CD4-positive, alpha-beta T cell treated with Interleukin-6 at 100 ng/mL for 8 hours (primary cell): ENCODE results near the gene ZNF12.
"Not testable (repeated sequence)": the region's sequence is repeated elsewhere in the genome, so short reads cannot be mapped to it uniquely, and the experiment has no call there.

ENCODE experiments used
- DNase-seq: peaks from one replicate; pipeline ENCODE4 v3.0.0-alpha.2; 2020; ENCODE audit warnings: mixed read lengths, low spot score

The ZNF12 gene

DNA sequence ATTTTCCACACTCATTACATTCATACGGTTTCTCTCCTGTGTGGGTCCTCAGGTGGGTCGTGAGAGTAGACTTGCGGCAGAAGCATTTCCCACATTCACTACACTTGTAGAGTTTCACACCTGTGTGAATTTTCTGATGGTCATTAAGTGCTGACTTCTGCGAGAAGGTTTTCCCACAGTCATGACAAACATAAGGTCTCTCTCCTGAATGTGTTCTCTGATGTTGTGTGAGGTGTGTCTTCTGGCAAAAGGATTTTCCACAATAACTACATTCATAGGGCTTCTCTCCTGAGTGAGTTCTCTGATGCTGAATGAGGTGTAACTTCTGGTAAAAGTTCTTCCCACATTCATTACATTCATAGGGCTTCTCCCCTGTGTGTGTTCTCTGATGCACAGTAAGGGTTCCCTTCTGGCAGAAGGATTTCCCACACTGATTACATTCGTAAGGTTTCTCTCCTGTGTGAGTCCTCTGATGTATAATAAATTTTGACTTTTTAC is 15.1 kb downstream of the ZNF12 start:
- DNase-seq, result no peak

DNA sequence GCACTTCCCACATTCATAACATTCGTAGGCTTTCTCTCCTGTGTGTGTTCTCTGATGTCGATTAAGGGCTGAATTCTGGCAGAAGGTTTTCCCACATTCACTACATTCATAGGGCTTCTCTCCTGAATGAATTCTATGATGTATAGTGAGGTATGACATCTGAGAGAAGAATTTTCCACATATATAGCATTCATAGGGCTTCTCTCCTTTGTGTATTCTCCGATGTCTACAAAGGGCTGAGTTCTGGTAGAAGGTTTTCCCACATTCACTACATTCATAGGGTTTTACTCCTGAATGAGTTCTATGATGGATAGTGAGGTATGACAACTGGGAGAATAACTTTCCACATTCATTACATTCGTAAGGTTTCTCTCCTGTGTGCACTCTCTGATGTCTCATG is 15.6 kb downstream of the ZNF12 start:
- DNase-seq, result no peak

DNA sequence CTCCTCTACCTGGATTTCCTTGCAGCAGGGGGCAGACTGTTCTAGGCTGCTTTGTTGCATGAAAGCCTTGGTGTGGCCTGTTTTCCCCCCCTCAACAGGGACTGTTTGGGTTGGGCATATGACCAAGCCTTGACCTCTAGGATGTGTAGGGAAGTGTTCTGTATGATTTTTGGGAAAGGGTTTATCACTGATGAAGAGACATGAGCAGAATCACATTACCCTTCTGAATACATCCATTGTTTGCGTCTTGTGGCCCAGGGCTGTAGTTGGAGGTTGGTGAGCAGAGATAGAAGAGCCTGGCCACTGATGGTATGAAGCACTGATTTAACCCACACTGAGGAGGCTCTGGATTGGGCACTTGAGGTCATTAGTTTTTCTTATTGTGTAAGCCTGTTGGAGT is 26.6 kb downstream of the ZNF12 start:
- no peak for DNase-seq

DNA sequence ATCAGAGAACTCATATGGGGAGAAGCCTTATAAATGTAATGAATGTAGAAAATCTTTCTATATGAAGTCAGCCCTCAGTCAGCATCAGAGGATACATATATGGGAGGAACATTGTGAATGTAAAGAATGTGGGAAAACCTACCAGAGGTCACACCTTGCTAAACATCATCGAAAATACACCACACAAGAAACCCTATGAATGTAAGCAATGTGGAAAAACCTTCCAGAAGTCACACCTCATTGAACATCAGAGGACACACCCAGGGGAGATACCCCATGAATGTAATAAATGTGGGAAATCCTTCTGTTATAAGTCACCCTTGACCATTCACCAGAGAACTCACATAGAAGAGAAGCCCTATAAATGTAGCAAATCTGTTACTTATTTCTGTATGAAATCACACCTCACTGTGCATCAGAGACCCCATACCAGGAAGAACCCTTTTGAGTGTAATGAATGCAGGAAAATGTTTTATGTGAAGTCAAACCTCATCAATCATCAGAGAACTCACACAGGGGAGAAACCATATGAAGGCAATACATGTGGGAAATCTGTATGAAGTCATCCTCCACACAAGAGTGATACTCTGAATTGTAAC is 30.8 kb downstream of the ZNF12 start:
- no peak for DNase-seq

DNA sequence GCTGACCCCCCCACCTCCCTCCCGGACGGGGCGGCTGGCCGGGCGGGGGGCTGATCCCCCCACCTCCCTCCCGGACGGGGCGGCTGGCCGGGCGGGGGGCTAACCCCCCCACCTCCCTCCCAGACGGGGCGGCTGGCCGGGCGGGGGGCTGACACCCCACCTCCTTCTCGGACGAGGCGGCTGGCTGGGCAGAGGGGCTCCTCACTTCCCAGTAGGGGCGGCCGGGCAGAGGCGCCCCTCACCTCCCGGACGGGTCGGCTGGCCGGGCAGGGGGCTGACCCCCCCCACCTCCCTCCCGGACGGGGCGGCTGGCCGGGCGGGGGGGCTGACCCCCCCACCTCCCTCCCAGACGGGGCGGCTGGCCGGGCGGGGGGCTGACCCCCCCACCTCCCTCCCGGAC is 35.9 kb downstream of the ZNF12 start:
- not testable (repeated sequence) for DNase-seq

DNA sequence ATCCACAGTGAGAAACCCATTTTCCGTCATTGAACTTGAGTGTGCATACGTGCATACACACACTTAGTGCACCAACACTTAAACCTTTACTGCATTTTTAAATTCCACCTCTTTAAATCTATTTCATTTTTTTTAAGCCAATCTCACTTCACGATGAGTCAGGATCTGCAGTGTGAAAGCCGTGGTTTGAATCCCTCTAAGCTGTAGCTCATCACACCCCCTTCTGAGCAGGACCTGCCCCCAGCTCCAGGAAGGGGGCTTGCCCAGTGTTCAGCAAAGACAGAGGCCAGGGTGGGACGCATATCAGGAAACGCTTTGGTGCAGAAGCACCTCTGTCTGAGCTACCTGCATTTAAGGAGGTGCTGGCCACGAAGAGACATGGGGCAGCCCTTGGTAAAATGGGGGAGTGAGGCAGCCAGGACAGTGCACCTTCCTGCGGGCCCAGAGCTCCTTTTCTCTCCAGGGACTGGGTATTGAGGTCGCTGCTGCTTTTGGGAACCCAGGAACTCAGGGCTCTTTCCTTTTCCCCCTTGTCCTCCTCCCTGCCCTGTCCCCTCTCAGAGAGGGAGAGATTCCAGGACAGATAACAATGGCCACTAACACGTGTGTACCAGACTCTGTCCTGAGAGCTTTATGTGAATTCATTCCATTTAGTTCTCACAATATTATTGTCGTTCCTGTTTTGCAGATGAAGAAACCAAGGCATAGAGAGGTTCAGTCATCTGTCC is 48.0 kb downstream of the ZNF12 start:
- DNase-seq, result no peak

DNA sequence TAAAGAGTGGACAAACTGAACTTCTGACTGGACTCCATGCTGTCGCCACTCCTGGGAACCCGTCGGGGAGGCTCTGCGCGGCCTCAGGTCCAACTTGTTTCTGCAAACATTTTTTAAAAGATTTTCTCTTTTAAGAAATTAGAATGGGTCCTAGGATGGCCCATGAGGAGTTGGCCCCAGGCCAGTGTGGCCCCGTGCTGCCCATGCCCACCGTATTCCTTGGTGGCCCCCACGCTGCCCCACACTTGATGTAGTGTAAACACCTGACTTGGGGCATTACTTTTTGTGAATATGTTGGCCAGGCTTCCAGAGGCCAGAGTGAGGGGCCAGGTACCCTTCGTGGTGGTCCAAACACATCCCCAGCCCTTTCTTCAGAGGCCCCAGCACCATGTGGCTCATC is 50.3 kb downstream of the ZNF12 start:
- no peak for DNase-seq

DNA sequence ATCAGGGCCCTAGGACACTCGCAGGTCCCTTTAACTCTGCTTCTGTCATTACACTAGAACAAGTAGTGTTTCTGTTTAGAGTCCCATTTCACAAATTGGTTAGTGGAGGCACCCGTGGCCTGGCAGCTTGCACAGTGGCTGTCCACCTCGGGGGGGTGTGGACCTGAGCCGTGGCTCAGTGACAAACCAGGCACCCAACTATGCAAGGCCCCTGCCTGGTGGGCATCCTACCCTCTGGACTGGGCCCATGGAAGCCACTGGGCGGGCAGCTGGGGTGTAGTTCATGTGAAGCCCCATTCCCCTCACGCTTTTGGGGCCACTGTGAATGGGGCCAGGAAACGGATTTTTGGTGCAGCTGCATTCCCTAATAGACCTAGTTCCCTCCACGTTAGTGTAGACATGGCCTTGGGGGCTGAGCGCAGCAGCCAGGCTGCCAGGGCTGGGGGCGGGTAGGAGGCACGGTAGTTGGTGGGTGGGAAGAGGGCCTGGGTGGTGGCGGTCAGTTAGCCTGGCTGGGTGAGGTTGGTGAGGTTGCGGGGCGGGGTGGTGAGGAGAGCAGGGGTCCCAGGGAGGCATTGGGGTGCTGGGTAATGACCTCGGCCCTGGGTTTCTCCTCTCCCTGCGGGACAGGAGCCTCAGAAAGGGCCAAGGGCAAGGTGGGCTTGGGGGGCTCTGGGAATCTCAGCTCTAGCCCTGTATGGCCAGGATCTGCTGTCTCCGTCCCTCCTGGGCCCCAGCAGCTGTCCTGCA is 50.9 kb downstream of the ZNF12 start:
- no peak for DNase-seq

DNA sequence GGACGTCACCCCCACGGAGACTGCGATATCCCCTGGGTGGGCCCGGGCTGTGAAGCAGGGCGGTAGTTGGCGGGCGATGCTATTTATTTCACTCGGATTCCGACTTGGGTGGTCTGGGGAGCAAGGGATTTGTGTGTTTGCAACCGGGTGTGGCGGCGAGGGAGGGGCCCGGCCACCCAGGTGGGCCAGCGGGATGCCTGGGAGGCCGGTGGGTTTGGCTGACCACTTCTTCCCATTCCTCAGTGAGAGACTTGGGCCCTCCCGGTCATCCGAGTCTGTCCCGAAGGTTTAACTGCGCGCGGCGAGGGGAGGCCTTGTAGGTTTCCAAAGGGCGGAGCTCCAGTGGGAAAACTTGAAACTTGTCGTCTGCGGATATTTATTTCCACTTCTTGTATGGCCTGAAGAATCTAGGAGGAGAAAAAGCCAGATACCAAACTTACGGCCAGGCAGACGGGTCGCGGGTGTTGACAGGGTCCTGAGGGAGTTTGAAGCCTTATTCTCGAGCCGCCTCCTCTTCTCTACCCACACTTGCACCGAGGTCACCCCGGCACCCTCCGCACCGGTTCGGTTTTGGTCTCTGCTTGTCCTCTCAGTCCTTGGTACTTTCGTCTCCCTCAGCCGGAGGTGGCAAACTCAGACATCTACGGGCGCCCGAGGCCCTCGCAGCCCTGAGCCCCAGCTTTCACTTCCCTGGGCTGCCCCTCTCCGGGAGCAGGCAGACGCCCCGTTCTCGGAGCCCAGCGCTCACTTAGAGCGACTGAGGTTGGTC is 51.7 kb downstream of the ZNF12 start:
- no peak for DNase-seq

DNA sequence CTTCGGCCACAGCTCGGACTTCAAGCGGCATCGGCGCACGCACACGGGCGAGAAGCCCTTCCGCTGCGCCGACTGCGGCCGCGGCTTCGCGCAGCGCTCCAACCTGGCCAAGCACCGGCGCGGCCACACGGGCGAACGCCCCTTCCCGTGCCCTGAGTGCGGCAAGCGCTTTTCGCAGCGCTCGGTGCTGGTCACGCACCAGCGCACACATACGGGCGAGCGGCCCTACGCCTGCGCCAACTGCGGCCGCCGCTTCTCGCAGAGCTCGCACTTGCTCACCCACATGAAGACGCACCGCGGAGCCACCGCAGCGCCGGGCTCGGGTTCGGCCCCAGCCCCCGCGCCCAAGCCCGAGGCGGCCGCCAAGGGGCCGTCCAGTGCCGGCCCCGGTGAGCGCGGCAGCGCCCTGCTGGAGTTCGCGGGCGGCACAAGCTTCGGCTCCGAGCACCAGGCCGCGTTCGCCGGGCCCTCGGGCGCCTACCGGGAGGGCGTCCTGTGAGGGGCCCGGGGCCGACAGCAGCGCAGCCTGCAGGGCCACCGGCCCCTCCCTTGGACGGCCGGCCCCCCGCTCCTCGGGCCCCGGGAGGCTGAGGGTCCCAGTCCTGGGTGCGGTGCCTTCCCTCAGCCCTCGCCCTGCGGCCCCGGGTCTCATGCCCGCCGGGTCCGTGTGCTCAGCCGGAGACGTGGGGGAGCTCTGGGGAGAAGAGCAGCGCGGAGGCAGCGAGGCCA is 52.5 kb downstream of the ZNF12 start:
- no peak for DNase-seq

DNA sequence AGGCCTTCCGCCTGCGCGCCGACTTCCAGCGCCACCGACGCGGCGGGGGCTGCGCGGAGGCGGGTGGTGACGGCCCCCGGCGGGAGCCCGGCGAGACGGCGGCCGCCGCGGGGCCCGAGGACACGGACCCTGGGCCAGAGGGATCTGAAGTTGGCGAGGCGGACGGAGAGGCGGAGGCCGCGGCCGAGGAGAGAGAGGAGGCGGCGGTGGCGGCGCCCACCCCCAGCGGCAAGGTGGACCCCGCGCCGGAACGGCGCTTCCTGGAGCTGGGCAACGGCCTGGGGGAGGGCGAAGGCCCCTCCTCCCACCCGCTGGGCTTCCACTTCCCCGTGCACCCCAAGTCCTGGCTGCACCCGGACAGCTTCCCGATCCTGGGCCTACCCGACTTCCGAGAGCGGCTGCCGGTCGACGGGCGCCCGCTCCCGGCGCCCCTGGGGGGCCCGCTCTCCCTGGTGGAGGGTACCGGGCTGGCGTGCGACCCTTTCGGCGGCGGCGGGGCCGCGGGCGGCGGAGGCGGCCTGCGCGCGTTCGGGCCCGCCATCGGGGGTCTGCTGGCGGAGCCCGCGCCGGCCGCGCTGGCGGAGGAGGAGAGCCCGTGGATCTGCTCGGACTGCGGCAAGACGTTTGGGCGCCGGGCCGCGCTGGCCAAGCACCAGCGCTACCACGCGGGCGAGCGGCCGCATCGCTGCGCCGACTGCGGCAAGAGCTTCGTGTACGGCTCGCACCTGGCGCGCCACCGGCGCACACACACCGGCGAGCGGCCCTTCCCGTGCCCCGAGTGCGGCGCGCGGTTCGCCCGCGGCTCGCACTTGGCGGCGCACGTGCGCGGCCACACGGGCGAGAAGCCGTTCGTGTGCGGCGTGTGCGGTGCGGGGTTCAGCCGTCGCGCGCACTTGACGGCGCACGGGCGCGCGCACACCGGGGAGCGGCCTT is 53.4 kb downstream of the ZNF12 start:
- no peak for DNase-seq

DNA sequence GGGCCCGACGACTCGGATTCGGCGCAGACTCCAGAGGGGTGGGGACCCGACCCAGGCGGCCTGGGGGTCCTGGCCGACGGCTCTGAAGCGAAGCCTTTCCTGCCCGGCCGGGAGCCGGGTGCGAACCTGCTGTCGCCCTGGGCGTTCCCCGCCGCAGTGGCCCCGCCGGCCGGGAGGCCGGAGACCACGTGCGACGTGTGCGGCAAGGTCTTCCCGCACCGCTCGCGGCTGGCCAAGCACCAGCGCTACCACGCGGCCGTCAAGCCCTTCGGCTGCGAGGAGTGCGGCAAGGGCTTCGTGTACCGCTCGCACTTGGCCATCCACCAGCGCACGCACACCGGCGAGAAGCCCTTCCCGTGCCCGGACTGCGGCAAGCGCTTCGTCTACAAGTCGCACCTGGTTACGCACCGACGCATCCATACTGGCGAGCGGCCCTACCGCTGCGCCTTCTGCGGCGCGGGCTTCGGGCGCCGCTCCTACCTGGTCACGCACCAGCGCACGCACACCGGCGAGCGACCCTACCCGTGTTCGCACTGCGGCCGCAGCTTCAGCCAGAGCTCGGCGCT is 54.2 kb downstream of the ZNF12 start:
- no peak for DNase-seq

DNA sequence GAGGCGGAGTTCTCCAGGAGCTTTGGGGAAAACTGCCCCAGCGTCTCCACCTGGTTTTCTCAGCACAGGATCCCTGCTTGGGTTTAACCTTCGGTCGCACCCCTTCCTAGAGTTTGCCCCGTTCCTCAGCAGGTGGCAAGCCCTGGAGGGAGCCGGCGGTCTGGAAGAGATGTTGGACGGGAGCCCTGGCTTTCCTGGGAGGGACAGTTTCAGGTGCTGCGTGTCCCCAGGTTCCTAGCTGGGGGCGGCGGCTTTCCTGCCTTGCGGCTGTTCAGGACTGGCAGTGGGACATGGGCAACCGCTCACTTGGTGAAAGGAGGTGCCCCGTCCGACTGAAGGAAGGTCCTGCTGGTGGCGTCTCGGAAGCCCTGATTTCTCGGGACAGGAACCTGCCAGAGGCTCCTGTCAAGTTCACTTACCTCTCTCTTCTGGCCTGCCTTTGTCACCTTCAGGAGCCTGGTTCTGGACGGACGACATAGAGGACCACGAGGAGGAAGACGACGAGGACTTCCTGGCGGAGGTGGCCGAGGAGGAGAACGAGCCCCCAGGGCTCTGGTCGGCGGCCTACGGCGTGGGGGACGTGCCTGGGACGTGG is 54.8 kb downstream of the ZNF12 start:
- no peak for DNase-seq

DNA sequence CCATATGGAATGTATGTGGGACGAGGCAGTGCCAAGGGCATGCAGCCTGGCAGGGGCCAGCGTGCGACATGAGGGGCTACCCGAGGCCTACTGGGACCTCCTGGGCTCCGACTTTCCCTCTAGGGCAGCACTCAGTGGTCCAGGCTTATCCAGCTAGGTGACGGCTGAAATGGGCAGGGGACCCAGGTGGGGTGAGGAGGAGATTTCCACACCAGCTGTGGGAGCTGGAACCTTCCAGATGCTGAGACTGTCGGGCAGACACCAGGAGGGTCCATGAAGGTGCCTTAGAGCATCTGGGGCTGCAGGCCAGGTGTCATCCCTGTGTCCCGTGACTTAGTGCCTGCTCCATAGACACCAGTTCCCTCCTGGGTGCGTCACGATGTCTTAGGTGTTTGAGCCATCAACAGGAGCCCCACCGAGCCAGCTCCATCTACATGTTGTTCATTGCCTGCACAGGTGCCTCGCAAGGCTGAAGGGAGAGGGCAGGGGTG is 56.2 kb downstream of the ZNF12 start:
- DNase-seq, result no peak

DNA sequence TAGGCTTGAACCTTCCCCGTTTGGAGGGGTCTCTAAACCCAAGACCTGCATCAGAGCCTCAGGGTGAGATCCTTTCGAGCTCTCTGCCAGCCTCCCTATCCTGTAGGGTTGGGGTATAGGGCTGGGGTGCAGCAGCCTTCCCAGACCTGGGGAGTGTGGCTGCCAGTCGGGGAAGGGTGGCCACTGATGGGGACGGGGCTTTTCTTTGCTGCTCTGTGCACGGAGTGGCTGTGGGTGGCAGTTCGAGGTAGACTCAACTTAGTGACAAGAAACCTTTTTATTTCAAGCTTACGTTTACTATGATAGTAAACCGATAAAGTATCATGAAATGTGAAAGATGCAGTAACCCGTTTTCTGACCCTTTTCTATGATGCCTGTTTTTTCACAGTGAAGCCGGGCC is 56.7 kb downstream of the ZNF12 start:
- no peak for DNase-seq

DNA sequence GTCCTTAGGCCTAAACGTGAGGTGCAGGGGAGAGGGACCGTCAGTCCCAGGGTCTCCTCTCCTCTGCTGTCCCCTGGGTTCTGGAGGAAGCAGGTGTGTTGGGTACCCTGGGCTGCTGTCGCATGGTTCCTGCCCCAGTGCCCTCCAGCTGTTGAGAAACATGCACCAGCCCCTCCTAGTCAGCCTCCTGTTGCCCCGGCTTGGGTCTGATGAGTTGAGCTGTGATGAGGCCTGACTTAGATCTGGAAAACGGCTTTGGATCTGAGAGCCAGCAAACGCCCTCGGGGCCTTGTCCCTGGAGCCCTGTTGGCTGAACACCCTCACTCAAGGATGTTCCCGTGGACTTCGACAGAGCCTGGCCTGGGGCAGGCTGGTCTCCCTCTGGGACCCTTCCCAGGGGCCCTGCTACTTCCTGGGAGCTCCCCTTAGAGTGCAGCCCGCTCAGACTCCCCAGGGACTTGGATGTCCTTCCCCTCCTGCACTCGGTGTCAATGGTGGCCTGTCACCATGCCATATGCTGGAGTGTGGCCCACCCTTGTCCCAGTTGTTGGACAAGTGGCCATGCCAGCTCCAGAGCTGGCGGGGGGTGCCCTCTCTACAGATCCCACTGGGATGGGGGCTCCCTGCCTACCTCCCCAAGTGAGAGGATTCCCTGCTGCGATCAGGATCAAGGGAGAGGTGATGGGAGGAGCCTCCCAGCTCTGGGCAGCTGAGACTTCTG is 57.3 kb downstream of the ZNF12 start:
- no peak for DNase-seq

DNA sequence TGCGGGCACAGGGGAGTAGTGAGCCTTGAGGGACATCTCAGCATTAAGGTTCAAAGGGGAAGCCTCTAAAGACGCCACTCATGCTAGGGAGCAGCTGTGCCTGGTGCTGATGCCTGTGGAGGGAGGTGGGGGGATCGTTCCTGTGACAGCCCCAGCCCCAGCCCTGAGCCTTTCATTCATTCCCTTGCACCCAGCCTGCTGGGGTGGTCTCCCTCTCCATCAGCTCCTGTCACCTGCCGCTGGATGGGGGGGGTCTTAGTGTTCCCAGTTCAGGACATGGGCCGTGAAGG is 58.0 kb downstream of the ZNF12 start:
- no peak for DNase-seq

DNA sequence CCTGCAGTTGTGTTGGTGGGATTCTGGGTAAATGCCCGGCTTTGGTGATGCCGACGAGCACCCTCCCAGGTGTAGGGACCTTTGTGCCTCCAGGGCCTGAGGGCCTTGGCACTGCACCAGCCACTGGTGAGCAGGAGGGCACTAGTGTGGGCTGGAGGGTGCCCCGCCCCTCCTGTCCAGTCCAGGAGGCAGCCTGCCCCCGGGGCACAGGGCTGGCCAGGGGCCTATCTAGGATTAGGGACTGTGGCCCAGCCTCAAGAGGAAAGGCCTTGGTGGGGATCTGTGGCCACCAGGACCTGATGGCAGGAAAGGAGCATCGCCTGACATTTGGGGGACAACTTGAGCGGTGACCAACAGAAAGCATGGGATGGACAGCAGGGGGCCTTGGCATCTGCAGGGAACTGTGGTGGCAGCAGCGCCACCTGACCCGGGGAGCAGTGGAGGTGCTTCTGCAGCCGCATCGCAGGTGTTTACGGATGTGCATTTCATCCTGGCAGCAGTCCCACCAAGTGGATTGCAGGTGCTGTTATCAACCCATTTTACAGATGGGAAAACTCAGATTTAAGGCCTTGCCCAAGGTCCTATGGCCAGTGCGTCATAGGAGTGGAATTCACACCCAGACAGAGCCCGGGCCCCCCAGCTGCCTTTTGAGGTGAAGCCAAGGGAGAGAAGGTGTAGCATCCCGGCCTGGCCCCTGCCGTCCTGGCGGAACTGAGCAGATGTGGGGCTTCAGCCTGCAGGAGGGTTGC is 58.5 kb downstream of the ZNF12 start:
- DNase-seq, result no peak

DNA sequence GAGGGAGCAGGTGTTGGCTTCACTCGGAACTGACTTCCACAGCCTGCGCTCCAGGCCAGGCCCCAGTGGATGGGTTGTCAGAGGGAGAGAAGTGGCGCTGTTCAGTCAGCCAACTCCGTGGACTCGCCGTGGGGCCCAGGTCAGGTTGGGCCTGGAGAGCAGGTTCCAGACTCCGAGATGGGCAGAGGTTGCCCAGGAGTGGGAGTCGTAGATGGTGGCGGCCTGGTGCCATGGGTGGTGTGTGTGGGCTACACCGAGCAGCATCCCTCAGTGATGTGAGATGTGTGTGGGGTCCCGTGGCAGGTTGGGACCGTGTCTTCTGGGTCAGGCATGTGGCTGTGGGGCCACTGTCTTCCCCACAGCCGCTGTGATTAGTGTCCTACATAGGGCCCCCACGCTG is 59.2 kb downstream of the ZNF12 start:
- DNase-seq, result no peak
